NCI-H2196 (cell line): ENCODE measurements around the gene SIK3.
"Not testable (repeated sequence)": the region's sequence is repeated elsewhere in the genome, so short reads cannot be mapped to it uniquely, and the experiment has no call there.

Source experiments
- DNase-seq: peaks from one replicate; lab custom pipeline; 2025; ENCODE audit not compliant: unreplicated experiment; lab: John Stamatoyannopoulos, UW

SIK3 gene

DNA sequence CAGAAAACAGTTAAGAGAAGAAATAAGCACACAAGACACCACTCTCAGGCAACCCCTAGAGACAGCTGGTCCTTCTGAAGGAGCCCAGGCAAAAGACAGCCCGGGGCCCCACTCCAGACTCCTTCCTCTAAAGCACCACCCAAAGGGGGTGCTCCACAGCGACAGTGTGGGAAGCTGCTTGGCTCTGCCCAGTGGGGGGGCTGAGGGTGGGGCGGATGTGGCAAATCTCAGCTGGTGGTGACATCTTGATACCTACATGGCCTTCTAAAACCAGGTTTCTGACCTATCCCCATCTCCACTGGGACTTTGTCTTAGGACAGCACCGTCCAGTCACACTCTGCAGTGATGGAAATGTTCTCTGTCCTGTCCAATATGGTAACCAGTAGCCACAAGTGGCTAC is 250.6 kb downstream of the SIK3 start:
- no peak for DNase-seq

DNA sequence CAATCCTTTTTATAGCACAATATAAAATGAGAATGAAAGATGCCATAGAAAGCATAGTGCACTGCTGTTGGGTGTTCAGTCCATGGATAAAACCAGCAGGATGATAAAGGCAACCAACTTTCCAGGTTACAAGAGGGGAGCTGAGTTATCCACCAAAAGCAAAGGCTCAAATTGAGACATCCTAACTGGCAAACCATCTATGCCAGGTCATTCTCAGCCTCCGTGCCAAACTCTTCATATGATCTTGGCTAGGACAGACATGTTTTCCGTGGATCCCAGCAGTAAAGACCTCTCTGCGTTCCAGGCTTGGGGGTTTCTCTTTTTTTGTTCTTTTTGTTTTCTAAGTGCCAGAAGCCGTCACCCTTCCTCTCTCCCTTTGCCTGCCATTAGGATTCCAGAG is 253.5 kb downstream of the SIK3 start:
- no peak for DNase-seq

DNA sequence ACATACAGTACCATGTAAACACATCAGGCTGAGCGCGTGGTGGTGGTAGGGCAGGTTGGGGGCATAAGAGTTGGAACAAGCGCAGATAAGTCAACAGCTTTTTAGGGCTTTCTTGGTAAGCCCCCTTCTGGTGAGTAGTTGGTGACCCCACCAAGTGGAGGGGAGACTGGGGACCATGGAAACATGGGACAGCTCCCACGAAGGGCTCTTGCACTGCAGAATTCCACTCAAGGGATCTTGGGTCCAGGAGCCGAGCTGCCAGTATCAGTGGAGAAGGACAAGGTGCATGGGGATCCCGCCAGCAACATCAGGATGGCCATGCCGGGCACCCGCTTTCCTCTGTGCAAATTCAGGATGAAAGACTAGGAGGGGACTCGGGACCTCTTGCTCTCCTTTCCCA is 254.6 kb downstream of the SIK3 start:
- no peak for DNase-seq

DNA sequence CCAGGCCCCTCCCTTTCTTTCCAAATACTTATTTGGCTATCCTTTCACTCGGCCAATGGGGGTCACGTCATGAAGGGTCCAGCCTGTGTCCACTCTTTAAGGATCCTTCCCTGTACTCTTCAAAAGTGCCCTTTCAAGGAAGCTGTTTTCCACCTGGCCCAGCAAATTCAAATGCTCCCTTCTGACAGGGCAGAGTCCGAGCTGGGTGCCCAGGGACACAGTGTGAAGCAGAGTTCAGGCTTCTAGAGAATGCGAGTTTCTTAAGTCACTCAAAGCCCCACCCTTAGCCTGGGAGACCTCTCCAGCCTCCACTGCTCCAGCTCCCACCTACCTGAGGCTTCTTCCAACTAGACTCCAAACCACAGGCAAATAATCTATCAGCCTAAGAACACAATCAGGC is 255.3 kb downstream of the SIK3 start:
- no peak for DNase-seq

DNA sequence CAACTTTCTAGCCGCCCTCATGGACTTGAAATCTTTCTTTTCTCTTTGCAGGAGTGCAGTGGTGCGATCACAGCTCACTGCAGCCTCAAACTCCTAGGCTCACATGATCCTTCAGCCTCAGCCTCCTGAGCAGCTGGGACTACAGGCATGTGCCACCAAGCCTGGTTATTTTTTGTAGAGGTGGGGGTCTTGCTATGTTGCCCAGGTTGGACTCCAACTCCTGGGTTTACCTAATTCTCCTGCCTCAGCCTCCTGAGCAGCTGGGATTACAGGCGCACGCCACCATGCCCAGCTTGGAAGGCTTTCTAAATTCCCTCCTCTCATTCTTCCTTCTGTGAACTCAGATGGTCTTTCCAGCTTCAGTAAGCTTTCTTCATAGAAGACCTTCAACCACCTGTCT is 256.1 kb downstream of the SIK3 start:
- DNase-seq: no peak

DNA sequence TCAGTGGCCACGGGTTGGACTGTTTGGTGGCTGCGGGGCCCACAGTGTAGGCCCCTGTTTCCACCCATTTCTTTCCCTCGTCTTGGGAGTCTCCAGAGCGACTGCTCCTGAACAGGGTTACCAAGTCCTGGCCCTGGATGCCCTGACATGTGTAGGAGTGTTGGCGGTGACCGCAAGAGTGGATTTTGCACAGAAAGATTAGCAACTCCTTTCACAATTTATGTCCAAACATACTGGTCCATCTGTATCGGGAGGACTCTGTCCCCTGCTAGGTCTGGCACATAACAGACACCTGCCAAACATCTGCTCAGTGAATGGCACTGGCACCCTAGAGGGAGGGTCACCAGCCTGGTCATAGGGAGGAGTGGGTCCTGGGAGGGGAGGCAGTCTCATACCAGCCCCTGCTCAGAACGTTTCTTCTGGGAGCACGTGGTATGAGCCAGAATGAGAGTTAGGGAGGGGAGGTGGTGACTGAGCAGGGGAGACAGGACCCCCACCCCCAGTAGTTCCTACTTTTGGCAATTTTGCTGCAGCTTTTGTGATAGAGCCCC is 257.4 kb downstream of the SIK3 start:
- DNase-seq: no peak

DNA sequence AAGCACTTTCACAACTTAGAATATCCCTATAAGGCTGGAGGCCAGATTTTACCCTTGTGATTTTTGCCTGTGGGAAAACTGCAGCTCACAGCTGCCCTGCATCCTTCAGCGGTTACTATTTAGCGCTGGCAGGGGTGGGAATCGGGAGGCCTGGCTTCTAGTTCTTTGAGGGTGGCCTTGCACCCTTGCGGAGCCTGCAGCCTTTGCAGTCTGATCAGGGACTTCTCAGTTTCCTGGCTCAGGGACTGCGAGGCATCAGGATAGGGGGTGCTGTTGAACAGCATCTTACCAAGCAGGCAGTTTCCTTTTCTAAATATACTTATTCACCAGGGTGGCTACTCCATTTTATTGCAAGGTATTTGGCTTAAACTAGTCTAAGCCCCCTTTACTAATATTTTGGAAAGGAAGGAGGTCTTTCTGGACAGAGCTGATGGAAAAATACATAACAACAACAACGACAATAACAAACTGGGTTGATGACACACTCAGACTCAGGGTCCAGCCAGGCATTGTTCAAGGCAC is 257.9 kb downstream of the SIK3 start:
- DNase-seq: no peak

DNA sequence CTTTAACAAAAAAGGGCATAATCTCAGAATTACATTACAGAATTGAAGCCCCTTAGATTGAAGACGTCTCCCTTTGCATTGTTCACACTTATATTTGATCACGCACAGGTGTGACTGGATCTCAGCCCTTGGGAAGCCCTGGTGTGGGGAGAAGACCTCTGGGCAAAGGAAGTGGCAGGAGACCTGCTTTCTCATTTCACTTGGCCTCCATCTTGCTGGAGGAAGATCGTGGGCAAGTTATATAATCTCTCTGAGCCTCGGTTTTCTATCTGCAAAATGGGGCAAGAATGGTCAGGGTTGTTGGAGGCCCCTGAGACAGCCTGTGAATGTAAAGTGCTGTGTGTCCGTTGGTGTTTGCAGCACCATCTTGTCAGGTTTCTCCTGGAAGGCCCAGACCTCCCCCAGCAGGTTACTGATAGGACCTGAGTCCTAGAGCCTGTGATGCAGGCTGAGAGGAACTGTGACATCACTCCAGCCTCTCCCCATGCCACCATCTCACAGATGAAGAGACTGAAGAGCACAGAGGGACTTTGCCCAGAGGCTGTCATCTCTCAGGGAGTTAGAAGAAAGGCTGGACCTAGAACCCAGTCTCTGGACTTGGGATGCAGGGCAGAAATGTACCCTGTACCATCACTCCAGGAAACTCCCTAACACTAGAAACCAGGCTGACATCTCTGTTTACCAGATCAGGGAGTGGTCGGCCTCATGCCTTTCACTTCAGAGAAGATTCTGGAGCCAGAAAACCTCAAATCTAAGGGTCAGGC is 259.7 kb downstream of the SIK3 start:
- DNase-seq: no peak

DNA sequence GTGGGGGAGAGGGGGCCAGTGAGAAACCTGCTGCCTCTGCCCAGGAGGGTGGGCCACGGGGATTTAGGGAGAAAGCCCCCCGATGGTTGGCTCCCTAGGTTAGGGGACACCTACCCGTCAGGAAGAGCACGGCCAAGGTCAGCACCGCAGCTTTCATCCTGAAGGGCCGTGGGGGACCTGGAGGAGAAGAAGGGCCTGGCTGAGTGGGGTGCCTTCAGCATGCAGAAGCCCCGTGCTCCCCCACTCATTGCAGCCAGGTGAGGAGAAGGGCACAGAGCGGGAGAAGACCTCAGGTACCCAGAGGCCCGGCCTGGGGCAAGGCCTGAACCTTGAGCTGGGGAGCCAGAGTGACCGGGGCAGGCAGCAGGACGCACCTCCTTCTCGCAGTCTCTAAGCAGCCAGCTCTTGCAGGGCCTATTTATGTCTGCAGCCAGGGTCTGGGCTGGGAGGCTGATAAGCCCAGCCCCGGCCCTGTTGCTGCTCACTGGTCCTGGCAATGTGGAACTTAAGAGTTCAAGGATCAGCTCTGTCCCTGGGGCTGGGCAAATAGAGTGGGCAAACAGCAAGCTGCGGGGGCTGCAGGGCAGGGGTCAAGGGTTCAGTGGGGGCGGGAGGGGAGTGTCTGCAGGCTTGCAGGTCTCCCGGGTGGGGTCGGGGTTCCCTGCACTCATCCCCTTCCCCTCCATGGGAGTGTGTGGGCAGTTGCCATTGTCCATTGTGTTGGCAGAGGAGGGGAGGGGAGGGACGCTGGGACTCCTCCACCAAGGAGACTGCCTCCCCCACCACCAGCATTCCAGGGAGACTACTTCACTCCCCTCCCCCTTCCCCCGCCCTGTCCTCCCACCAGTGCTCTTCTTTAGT is 260.8 kb downstream of the SIK3 start, which contains the start of gene APOA1:
Gene APOA1 (minus strand): TSS at position 392 of the 861 bp plus-strand sequence. CDS start 235 bp downstream, at position 157.
- no peak for DNase-seq

DNA sequence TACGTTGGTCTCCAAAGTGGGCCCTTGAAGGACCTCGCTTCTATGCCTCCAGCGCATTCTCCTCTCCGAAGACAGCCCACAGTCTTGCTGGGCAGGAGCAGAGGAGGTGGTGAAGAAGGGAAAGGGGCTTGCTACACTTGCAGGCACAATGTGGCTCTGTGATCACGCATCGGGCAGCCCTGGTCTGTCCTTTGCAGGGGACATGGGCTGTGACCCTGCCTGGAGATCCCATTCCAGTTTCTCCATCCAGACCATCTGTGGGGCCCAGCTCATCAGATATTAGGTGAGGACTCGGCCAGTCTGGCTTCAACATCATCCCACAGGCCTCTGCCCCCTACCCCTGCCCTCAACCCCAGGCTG is 261.6 kb downstream of the SIK3 start:
- DNase-seq: no peak

DNA sequence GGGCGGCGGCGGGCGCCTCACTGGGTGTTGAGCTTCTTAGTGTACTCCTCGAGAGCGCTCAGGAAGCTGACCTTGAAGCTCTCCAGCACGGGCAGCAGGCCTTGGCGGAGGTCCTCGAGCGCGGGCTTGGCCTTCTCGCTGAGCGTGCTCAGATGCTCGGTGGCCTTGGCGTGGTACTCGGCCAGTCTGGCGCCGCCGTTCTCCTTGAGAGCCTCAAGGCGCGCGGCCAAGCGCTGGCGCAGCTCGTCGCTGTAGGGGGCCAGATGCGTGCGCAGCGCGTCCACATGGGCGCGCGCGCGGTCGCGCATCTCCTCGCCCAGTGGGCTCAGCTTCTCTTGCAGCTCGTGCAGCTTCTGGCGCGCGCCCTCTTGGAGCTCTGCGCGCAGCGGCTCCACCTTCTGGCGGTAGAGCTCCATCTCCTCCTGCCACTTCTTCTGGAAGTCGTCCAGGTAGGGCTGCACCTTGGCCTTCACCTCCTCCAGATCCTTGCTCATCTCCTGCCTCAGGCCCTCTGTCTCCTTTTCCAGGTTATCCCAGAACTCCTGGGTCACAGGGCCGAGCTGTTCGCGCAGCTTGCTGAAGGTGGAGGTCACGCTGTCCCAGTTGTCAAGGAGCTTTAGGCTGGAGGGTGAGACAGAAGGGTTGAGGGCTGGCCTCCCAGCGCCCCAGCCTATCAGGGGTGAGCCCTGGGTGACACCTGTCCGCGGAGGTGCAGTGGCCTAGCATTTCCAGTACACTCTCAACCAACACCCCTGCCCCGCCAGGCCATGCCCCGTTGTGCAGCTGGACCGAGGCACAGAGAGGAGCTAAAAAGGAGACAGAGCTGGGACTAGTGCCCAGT is 262.2 kb downstream of the SIK3 start:
- peak; percentile 98 for DNase-seq

DNA sequence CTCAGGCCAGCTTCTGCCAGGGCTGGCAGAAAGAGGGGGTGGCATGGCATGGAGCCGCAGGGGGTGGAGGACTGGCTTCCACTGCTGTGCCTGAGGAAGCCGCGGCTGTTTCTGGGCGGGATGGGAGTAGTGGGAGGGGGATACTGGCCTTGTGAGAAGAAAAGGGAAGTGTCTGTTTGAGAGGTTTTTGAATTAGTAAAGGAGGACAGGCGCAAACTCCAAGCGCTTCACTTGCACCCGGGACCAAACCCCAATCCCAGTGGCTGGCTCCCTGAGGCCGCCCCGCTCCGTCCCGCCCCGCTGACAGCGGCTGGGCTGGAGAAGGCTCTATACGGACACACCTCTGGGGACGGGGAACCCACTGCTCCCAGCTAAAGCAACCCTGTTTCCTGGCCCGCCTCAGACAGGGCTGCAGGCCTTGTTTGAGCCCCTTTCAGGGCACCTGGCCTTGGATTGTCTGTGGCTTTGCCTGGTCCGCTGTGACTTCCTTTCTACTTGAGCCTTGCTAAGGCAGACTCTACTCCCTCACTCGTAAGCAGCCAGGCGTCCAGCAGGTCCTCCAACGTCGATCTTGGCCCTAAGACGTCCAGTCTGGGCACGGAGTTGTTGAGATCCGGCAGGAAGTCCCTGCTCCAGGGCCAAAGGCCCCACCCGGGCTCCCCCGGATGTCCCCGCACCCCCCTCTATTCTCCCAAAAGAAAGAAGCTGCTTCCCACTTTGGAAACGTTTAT is 263.0 kb downstream of the SIK3 start:
- no peak for DNase-seq

DNA sequence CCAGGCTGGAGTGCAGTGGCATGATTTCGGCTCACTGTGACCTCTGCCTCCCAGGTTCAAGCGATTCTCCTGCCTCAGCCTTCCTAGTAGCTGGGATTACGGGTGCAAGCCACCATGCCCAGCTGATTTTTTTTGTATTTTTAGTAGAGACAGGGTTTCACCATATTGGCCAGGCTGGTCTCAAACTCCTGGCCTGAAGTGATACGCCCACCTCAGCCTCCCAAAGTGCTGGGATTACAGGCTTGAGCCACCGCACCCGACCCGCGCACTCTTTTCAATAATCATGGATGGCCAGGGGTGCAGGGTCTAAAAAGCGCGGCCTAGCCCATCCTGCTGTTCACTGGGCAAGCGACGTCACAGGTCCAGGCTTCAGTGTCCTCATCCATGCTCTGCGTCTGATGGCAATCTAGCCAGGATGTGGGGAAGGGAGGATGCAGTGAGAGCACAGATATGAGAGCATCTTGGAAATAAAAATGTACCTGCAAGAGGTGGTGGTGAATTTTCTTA is 263.6 kb downstream of the SIK3 start:
- DNase-seq: not testable (repeated sequence)

DNA sequence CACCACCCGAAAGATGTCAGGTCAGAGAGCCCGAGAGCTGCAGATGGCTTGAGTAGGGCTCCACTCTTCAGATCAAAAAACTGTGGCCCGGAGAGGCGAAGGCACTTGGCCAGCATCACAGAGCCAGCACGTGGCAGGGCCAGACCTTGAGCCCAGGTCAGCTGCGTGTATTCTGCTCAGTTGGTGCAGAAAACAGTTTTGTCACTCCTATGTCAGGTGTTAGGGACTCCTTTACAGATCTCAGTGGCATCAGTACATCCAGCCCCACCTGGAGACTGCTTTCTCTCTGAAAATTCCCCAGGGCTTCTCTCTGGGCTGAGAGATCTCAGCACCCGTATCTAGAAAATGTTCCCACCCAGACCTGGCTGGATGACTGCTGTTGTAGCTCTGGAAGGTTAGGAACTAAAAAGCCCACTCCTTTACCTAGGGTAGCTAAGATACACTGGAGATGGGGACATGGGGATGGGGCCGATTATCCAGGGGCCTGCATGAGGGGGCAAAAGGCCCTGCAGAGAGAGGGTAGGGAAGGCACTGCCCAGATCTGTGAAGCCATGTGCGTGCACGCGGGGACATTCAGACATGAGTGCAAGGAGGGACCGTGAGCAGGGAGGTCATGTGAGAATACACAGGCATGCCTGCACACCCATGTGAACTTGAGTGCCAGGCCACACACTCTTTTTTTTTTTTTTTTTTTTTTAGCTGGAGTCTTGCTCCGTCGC is 264.3 kb downstream of the SIK3 start:
- DNase-seq: no peak

DNA sequence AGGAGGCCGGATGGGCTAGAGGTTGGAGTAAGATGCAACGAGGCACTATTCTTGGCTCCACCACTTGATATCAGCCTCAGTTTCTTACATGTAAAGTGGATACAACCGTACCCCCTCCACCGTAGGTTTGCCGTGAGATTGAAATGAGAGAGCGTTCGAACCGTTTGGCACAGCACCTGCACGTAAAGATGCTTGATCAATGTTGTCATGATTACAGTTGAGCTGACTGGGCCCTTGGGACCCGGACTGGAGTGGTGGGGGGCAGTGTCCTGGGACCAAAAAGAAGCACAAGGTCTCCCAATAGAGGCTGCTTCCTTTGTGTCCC is 264.8 kb downstream of the SIK3 start:
- no peak for DNase-seq

DNA sequence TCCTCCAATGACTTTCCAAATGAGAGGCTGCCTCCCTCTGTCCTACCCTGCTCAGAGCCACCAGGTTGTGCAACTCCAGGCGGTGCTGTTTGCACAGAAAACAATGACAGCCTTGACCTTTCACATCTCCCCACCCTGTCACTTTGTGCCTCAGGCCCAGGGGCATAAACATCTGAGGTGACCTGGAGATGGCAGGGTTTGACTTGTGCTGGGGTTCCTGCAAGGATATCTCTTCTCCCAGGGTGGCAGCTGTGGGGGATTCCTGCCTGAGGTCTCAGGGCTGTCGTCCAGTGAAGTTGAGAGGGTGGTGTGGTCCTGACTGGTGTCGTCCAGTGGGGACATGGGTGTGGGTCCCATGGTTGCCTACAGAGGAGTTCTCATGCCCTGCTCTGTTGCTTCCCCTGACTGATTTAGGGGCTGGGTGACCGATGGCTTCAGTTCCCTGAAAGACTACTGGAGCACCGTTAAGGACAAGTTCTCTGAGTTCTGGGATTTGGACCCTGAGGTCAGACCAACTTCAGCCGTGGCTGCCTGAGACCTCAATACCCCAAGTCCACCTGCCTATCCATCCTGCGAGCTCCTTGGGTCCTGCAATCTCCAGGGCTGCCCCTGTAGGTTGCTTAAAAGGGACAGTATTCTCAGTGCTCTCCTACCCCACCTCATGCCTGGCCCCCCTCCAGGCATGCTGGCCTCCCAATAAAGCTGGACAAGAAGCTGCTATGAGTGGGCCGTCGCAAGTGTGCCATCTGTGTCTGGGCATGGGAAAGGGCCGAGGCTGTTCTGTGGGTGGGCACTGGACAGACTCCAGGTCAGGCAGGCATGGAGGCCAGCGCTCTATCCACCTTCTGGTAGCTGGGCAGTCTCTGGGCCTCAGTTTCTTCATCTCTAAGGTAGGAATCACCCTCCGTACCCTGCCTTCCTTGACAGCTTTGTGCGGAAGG is 265.6 kb downstream of the SIK3 start:
- DNase-seq: no peak

DNA sequence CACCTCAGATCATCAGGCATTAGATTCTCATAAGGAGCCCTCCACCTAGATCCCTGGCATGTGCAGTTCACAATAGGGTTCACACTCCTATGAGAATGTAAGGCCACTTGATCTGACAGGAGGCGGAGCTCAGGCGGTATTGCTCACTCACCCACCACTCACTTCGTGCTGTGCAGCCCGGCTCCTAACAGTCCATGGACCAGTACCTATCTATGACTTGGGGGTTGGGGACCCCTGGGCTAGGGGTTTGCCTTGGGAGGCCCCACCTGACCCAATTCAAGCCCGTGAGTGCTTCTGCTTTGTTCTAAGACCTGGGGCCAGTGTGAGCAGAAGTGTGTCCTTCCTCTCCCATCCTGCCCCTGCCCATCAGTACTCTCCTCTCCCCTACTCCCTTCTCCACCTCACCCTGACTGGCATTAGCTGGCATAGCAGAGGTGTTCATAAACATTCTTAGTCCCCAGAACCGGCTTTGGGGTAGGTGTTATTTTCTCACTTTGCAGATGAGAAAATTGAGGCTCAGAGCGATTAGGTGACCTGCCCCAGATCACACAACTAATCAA is 266.4 kb downstream of the SIK3 start:
- no peak for DNase-seq
